Suprapubic skin (tissue), 4 donors: ENCODE results near the gene TLR8. TPM values are rescaled to one million over a fixed set of nuclear protein-coding genes. Genes with fewer than 3 reads are reported as not detected.

Experiments used
- DNase-seq, 2 donors: peaks; one replicate each; pipeline ENCODE4 v3.0.0-alpha.2; 2019; ENCODE audit warnings: low spot score in 2 of 2
- H3K27ac ChIP-seq: fragments of 200-600 bp; sonication (generic); one replicate; pipeline ENCODE4 v1.5.1; 2019
- H3K27me3 ChIP-seq: fragments of 200-600 bp; sonication (generic); one replicate; pipeline ENCODE4 v1.5.1; 2019
- H3K36me3 ChIP-seq: fragments of 200-600 bp; sonication (generic); one replicate; pipeline ENCODE4 v1.5.1; 2019
- H3K4me1 ChIP-seq: fragments of 200-600 bp; sonication (generic); one replicate; pipeline ENCODE4 v1.5.1; 2019
- H3K4me3 ChIP-seq: fragments of 200-600 bp; sonication (generic); one replicate; pipeline ENCODE4 v1.5.1; 2019; ENCODE audit warnings: mild to moderate bottlenecking
- H3K9me3 ChIP-seq: fragments of 200-600 bp; sonication (generic); one replicate; pipeline ENCODE4 v1.5.1; 2019
- CTCF ChIP-seq, 2 donors: fragments of 200-600 bp in 1 of 2; fragments of 450-650 bp in 1 of 2; sonication (generic) in 1 of 2; IDR thresholded peaks; one replicate each; pipeline ENCODE4 v1.5.1; 2016 to 2019; ENCODE audit warnings: antibody characterized with exemption in 2 of 2, mild to moderate bottlenecking in 1 of 2, moderate library complexity in 1 of 2
- EP300 ChIP-seq: sonication (generic); formaldehyde crosslinking; IDR thresholded peaks from one replicate; pipeline ENCODE4 v1.6.1; 2017; ENCODE audit warnings: antibody characterized with exemption
- POLR2A ChIP-seq, 2 donors: fragments of 450-650 bp; IDR thresholded peaks; one replicate each; pipeline ENCODE4 v1.6.1; 2017; ENCODE audit warnings: antibody characterized with exemption in 2 of 2, mild to moderate bottlenecking in 2 of 2, moderate library complexity in 2 of 2
- POLR2AphosphoS5 ChIP-seq, 3 donors: sonication (generic); formaldehyde crosslinking; IDR thresholded peaks; one replicate each; pipeline ENCODE4 v1.6.1; 2017; ENCODE audit warnings: antibody characterized with exemption in 3 of 3
- WGBS: methylation state at CpG from one replicate; pipeline ENCODE4 v1.1.5; 2018; 5-methylcytosine and 5-hydroxymethylcytosine counted together
- total RNA-seq, 4 donors: library from RNA; depleted of rRNA; stranded (reverse); fragments of >200 nt; gene quantifications; one replicate each; pipeline ENCODE4 v1.1.0, GENCODE V29; 2016

TLR8 gene
- under 1 TPM in 3 of 4 donors, not detected in 1; 0.11 to 0.17 (median 0.16) TPM for total RNA-seq

DNA sequence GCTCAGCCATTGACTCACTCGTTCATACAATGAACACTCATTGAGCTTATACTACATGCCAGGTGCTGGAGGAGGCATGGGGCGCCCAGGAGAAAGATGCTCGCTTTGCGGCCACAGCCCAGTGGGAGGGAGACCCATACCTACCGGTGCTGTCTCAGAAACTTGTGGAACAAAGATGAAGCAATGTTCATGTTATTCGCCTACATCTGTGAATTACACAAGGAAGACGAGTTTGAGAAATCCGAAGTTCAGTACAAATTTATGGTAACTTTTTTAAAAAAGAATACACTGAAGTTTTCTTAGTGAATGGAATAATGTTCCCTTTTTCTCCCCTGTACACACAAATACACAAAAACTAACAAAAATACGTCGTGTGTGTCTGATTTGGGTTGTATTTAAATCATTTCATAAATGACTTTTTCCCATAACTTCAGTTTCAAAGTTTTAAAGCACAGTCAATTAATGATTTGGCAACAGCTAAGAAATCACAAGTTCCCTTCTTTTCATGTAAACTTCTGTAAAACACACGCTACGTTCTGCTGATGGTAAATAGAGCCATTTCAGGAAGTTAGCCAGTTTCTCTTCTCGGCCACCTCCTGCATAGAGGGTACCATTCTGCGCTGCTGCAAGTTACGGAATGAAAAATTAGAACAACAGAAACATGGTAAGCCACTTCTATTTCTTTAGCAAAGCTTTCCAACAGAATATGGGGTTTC is at the start of gene TLR8:
Gene TLR8 (plus strand): TSS at position 575 of the 716 bp plus-strand sequence. CDS start 87 bp downstream, at position 662.
- no peaks in the 10 kb centered on the region for H3K36me3 ChIP-seq
- H3K9me3 ChIP-seq = no peaks in the 10 kb centered on the region
- no peaks in the 10 kb centered on the region for H3K27me3 ChIP-seq
- TF ChIP-seq EP300 = no peak
- TF ChIP-seq POLR2A (IDR thresholded peaks at IDR 0.05) = no peak
- TF ChIP-seq CTCF (IDR thresholded peaks at IDR 0.05) = no peak
- TF ChIP-seq POLR2AphosphoS5 (IDR thresholded peaks at IDR 0.05) = no peak
- WGBS = 77% methylated on average over 15 of the region's 15 CpGs
- no peak within 1 kb of the TSS for H3K27ac ChIP-seq
- no peak for DNase-seq
- no peak within 1 kb of the TSS for H3K4me3 ChIP-seq
- H3K4me1 ChIP-seq = no peaks in the 10 kb centered on the region

DNA sequence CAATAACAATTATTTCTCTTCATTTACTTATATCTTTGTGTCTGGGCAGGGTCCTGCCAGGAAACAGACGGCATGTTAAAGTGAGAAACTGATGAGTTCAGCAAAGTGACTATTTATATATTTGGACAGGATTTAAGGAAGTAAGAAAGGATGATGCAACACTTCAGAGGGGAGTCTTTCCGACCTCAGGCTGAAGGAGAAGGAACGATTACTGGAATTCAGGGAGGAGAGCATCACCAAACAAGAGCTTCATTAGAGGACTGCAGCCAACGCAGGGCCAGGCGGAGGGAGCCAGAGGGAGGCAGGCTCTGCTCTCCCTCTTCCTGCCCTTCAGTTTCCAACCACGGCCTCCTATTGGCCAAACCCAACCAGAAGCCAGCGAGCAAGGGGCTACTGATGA is 41.1 kb upstream of the TLR8 start:
- H3K36me3 ChIP-seq = no peaks in the 10 kb centered on the region
- no peak overlapping the region for H3K4me3 ChIP-seq
- no peak for DNase-seq
- no peaks in the 10 kb centered on the region for H3K4me1 ChIP-seq
- no peaks in the 10 kb centered on the region for H3K9me3 ChIP-seq
- no peak overlapping the region for H3K27ac ChIP-seq
- 61% methylated on average over 7 of the region's 7 CpGs for WGBS
- no peak for TF ChIP-seq EP300
- TF ChIP-seq POLR2AphosphoS5 (IDR thresholded peaks at IDR 0.05) = no peak
- TF ChIP-seq POLR2A (IDR thresholded peaks at IDR 0.05) = no peak
- TF ChIP-seq CTCF (IDR thresholded peaks at IDR 0.05) = no peak
- H3K27me3 ChIP-seq = no peaks in the 10 kb centered on the region

- Histone ChIP-seq H3K27me3 (no peaks in the 10 kb centered on the region), H3K4me3 (no peak within 1 kb of the TSS), H3K9me3 (no peaks in the 10 kb centered on the region), H3K27ac (no peak within 1 kb of the TSS), H3K4me1 (no peaks in the 10 kb centered on the region), H3K36me3 (no peaks in the 10 kb centered on the region)
- 77% methylated on average over 7 of the region's 7 CpGs for WGBS
- TF ChIP-seq CTCF (IDR thresholded peaks at IDR 0.05) (no peak), POLR2AphosphoS5 (IDR thresholded peaks at IDR 0.05) (no peak), POLR2A (IDR thresholded peaks at IDR 0.05) (no peak), EP300 (no peak)
- no peak for DNase-seq
These were observed 39.7 kb upstream of the TLR8 start, which contains the start of gene TLR7 for GRCh38 chrX:12866451-12867377. TLR7 (plus strand) TSS chrX:12867072; CDS start chrX:12867579, 507 bp downstream.

- DNase-seq = no peak
- Histone ChIP-seq H3K27ac (no peak overlapping the region), H3K4me3 (no peak overlapping the region), H3K9me3 (no peaks in the 10 kb centered on the region), H3K36me3 (no peaks in the 10 kb centered on the region), H3K27me3 (no peaks in the 10 kb centered on the region), H3K4me1 (no peaks in the 10 kb centered on the region)
- TF ChIP-seq EP300 (no peak), POLR2AphosphoS5 (IDR thresholded peaks at IDR 0.05) (no peak), CTCF (IDR thresholded peaks at IDR 0.05) (no peak), POLR2A (IDR thresholded peaks at IDR 0.05) (no peak)
- 58% methylated on average over 4 of the region's 4 CpGs for WGBS
These were observed 38.7 kb upstream of the TLR8 start for GRCh38 chrX:12867685-12868084.

GRCh38 chrX:12868747-12869146 is 37.7 kb upstream of the TLR8 start:
- Histone ChIP-seq H3K27me3 (no peaks in the 10 kb centered on the region), H3K9me3 (no peaks in the 10 kb centered on the region), H3K4me1 (no peaks in the 10 kb centered on the region), H3K36me3 (no peaks in the 10 kb centered on the region), H3K27ac (no peak overlapping the region), H3K4me3 (no peak overlapping the region)
- DNase-seq = no peak
- TF ChIP-seq EP300 (no peak), CTCF (IDR thresholded peaks at IDR 0.05) (no peak), POLR2A (IDR thresholded peaks at IDR 0.05) (no peak), POLR2AphosphoS5 (IDR thresholded peaks at IDR 0.05) (no peak)
- WGBS = 82% methylated on average over 4 of the region's 4 CpGs
